Measurements from ENCODE around the gene LCLAT1. TPM values are rescaled to one million over a fixed set of nuclear protein-coding genes. Genes with fewer than 3 reads are reported as not detected.
A peak's percentile ranks its signal among the peaks of the same experiment; 100 is the strongest.

LCLAT1 gene
- total RNA-seq, 1 donor from 2014 or later: 29.3 TPM

DNA sequence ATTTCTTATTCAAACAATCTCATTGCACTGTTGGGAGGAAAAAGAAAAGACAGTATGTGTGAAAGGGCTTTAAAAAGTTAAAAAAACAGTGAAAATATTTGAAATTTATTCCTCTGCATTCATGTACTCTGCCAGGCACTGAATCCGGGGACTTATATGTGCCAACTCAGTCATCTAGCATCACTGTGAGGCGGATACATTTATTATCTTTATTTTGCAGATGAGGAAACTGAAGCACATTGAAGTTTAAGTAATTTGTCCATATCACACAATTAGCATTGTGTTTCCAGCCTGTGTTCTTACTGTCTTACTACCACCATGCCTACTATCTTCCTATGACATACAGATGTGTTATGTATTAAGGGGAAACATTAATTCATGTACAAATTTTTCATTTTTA, 1.8 kb downstream of the LCLAT1 start:
- no peaks in the 10 kb centered on the region for H3K27me3 Mint-ChIP-seq
- no peaks in the 10 kb centered on the region for H3K9me3 Mint-ChIP-seq (ENCODE audit: low read depth)
- no peaks in the 10 kb centered on the region for H3K36me3 Mint-ChIP-seq (ENCODE audit: insufficient read depth)
- peaks cover 21% of the 10 kb centered on the region for H3K4me1 Mint-ChIP-seq (ENCODE audit: low read depth)
- H3K27ac Mint-ChIP-seq: no peak overlapping the region
- no peak for DNase-seq (ENCODE audit: low spot score, unreplicated experiment)
- TF ChIP-seq, protein P1, sequence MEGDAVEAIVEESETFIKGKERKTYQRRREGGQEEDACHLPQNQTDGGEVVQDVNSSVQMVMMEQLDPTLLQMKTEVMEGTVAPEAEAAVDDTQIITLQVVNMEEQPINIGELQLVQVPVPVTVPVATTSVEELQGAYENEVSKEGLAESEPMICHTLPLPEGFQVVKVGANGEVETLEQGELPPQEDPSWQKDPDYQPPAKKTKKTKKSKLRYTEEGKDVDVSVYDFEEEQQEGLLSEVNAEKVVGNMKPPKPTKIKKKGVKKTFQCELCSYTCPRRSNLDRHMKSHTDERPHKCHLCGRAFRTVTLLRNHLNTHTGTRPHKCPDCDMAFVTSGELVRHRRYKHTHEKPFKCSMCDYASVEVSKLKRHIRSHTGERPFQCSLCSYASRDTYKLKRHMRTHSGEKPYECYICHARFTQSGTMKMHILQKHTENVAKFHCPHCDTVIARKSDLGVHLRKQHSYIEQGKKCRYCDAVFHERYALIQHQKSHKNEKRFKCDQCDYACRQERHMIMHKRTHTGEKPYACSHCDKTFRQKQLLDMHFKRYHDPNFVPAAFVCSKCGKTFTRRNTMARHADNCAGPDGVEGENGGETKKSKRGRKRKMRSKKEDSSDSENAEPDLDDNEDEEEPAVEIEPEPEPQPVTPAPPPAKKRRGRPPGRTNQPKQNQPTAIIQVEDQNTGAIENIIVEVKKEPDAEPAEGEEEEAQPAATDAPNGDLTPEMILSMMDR (IDR thresholded peaks at IDR 0.05; ENCODE audit: unreplicated experiment): no peak
- peak overlapping the region; percentile 93 for H3K4me3 Mint-ChIP-seq (ENCODE audit: low read depth)

DNA sequence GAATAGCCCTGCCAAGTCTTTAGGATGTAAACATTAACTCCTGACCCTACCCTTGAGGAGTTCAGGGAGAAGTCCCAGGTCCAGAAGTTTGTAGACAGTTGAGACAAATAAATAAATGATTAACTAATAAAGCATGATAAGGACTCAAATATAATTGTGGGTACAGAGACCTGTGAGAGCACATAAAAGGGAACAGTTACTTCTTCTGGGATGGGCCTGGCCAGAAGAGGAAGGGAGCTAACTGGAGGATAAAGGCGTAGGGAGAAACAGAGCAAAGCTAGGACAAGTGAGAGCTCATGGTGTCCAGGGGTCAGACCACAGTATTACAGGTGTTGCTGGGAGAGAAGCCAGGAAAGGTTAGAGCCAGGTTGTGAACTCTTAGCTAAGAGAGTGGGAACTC, 3.0 kb downstream of the LCLAT1 start:
- Mint-ChIP-seq H3K4me1 (ENCODE audit: low read depth) (peaks cover 26% of the 10 kb centered on the region), H3K9me3 (ENCODE audit: low read depth) (no peaks in the 10 kb centered on the region), H3K4me3 (ENCODE audit: low read depth) (no peak overlapping the region), H3K36me3 (ENCODE audit: insufficient read depth) (no peaks in the 10 kb centered on the region), H3K27me3 (no peaks in the 10 kb centered on the region), H3K27ac (no peak overlapping the region)
- TF ChIP-seq, protein P1 (IDR thresholded peaks at IDR 0.05; ENCODE audit: unreplicated experiment): no peak
- DNase-seq (ENCODE audit: low spot score, unreplicated experiment): no peak

DNA sequence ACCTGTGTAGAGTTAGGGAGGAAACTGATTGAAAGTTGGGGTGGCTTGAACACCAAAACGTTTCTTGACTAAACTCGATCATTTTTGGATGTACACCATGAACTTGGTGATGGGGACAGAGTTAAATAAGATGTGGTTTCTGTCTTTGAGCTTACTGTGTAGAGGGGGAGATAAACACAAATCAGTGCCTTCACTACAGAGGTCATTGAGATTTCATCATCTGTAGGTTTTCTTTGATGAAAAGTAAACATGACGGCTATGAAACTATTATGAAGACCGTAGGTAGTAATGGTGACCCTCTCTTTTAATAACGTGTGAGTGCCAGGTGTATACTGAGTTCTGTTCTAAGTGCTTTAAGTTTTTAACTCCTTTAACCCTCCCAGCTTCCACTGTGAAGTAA, 6.5 kb downstream of the LCLAT1 start:
- no peak for DNase-seq (ENCODE audit: low spot score, unreplicated experiment)
- Mint-ChIP-seq H3K4me1 (ENCODE audit: low read depth) (peaks cover 30% of the 10 kb centered on the region), H3K36me3 (ENCODE audit: insufficient read depth) (no peaks in the 10 kb centered on the region), H3K4me3 (ENCODE audit: low read depth) (no peak overlapping the region), H3K27ac (no peak overlapping the region), H3K27me3 (no peaks in the 10 kb centered on the region), H3K9me3 (ENCODE audit: low read depth) (peaks cover 6% of the 10 kb centered on the region)
- TF ChIP-seq, protein P1 (IDR thresholded peaks at IDR 0.05; ENCODE audit: unreplicated experiment): no peak

DNA sequence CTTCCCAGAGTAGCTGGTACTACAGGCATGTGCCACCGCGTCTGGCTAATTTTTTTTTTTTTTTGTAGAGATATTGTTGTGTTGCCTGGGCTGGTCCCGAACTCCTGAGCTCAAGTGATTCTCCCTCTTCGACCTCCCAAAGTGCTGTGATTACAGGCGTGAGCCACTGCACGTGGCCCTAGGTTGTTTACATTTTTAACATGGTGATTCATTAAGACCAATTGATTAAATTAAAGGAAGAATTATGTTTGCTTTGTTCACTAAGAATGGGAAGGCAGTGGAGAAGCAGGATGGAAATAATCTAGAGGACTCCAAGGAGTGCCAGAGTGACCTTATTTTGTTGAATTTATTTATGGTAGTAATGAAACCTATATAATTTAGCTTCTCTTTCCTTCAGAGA, 7.5 kb downstream of the LCLAT1 start:
- peaks cover 6% of the 10 kb centered on the region for H3K9me3 Mint-ChIP-seq (ENCODE audit: low read depth)
- DNase-seq (ENCODE audit: low spot score, unreplicated experiment): no peak
- H3K36me3 Mint-ChIP-seq (ENCODE audit: insufficient read depth): no peaks in the 10 kb centered on the region
- peaks cover 25% of the 10 kb centered on the region for H3K4me1 Mint-ChIP-seq (ENCODE audit: low read depth)
- no peak overlapping the region for H3K27ac Mint-ChIP-seq
- no peaks in the 10 kb centered on the region for H3K27me3 Mint-ChIP-seq
- no peak overlapping the region for H3K4me3 Mint-ChIP-seq (ENCODE audit: low read depth)
- TF ChIP-seq, protein P1 (IDR thresholded peaks at IDR 0.05; ENCODE audit: unreplicated experiment): no peak

DNA sequence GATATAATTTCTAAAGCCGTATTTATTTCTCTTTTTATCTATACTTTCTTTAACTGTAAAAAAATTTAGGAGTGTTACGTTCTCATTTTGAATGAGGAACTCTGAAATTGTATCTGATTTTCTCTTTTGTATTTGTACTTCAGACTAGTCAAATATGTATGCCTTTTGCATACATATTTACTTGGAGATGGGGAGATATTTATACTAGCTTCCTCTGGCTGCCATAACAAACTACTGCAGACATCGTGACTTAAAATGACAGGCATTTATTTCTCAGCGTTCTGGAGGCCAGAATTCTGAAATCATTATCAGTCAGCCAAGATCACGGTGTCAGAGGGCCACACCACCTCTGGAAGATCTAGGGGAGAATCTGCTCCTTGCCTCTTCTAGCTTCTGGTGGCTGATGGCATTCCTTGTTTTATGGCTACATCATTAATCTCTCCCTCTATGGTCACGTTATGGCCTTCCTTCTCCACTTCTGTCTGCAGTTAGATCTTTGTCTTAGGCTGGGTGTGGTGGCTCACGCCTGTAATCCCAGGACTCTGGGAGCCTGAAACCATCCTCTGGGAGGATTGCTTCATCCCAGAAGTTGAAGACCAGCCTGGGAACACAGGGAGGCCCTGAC, 8.2 kb downstream of the LCLAT1 start:
- no peak for DNase-seq (ENCODE audit: low spot score, unreplicated experiment)
- peaks cover 20% of the 10 kb centered on the region for H3K4me1 Mint-ChIP-seq (ENCODE audit: low read depth)
- no peak overlapping the region for H3K4me3 Mint-ChIP-seq (ENCODE audit: low read depth)
- peaks cover 6% of the 10 kb centered on the region for H3K9me3 Mint-ChIP-seq (ENCODE audit: low read depth)
- H3K27me3 Mint-ChIP-seq: no peaks in the 10 kb centered on the region
- H3K27ac Mint-ChIP-seq: no peak overlapping the region
- TF ChIP-seq, protein P1 (IDR thresholded peaks at IDR 0.05; ENCODE audit: unreplicated experiment): no peak
- no peaks in the 10 kb centered on the region for H3K36me3 Mint-ChIP-seq (ENCODE audit: insufficient read depth)

Data from progenitor cell of endocrine pancreas (in vitro differentiated cells).